Measurements from ENCODE around the gene ALKBH5.

The ALKBH5 gene

DNA sequence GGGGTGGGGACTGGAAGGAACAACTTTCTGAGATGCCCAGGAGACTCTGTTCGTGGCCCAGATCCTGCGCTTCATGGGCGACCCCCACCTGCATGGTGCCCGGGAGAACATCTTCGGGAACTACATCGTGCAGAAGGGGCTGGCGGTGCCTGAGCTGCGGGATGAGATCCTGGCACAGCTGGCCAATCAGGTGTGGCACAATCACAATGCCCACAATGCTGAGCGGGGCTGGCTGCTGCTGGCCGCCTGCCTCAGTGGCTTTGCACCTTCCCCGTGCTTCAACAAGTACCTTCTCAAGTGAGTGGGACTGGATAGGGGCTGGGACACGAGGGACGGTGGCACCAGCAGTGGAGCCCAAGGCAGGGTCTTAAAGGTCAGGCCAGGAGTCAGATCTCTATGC lies 37.8 kb upstream of the ALKBH5 start:
- H3K27ac ChIP-seq (ENCODE audit: low read length, poor library complexity, severe bottlenecking) = no peak overlapping the region
- no peak overlapping the region for H2BK15ac ChIP-seq (ENCODE audit: low read depth, poor library complexity, severe bottlenecking)
- H2BK5ac ChIP-seq (ENCODE audit: low read depth, low read length, poor library complexity, severe bottlenecking) = no peak overlapping the region
- no peak overlapping the region for H4K91ac ChIP-seq (ENCODE audit: low read length)
- DNase-seq = no peak
- 92% methylated on average over 13 of the region's 13 CpGs for WGBS
- no peak overlapping the region for H3K4me3 ChIP-seq (ENCODE audit: insufficient read depth in 1 of 2, low read depth in 1 of 2, low read length in 2 of 2)
- H3K18ac ChIP-seq (ENCODE audit: low read depth in 1 of 2, low read length in 2 of 2) = no peak overlapping the region
- H2BK12ac ChIP-seq (ENCODE audit: low read length in 2 of 2) = no peak overlapping the region
- peaks cover 13 to 18% of the 10 kb centered on the region in 2 experiments for H3K27me3 ChIP-seq (ENCODE audit: control insufficient read depth in 1 of 2, insufficient read depth in 1 of 2, low read length in 2 of 2)
- H3K9ac ChIP-seq (ENCODE audit: low read length) = no peak overlapping the region
- H2AK5ac ChIP-seq (ENCODE audit: low read length, severe bottlenecking) = no peak overlapping the region
- H3K79me1 ChIP-seq (replicated peaks; ENCODE audit: low read length, poor library complexity, severe bottlenecking) = no peaks in the 10 kb centered on the region
- no peak overlapping the region for H3K14ac ChIP-seq (ENCODE audit: low read length in 2 of 2)
- H4K8ac ChIP-seq (ENCODE audit: low read length) = no peak overlapping the region
- no peak overlapping the region for H2BK120ac ChIP-seq (ENCODE audit: low read depth, low read length)
- H3K4ac ChIP-seq (ENCODE audit: low read depth in 1 of 2, low read length in 2 of 2) = no peak overlapping the region
- no peak overlapping the region for H2AFZ ChIP-seq (ENCODE audit: low read depth, low read length)
- no peaks in the 10 kb centered on the region for H3K9me3 ChIP-seq (ENCODE audit: control insufficient read depth, low read length)
- no peaks in the 10 kb centered on the region for H3K36me3 ChIP-seq (ENCODE audit: control insufficient read depth in 1 of 2, insufficient read depth in 2 of 2, low read depth in 1 of 2, low read length in 2 of 2)
- H3K4me2 ChIP-seq (ENCODE audit: low read length, poor library complexity, severe bottlenecking) = no peak overlapping the region
- H3K4me1 ChIP-seq (ENCODE audit: control insufficient read depth, insufficient read depth, low read depth, low read length) = peaks cover 3% of the 10 kb centered on the region
- H3K23ac ChIP-seq (ENCODE audit: low read length in 2 of 2) = no peak overlapping the region

- Histone ChIP-seq H2BK12ac (ENCODE audit: low read length in 2 of 2) (no peak overlapping the region), H3K9ac (ENCODE audit: low read length) (no peak overlapping the region), H2BK15ac (ENCODE audit: low read depth, poor library complexity, severe bottlenecking) (no peak overlapping the region), H3K18ac (ENCODE audit: low read depth in 1 of 2, low read length in 2 of 2) (no peak overlapping the region), H3K79me1 (replicated peaks; ENCODE audit: low read length, poor library complexity, severe bottlenecking) (no peaks in the 10 kb centered on the region), H3K14ac (ENCODE audit: low read length in 2 of 2) (no peak overlapping the region), H3K4me3 (ENCODE audit: insufficient read depth in 1 of 2, low read depth in 1 of 2, low read length in 2 of 2) (no peak overlapping the region), H2BK120ac (ENCODE audit: low read depth, low read length) (no peak overlapping the region), H3K9me3 (ENCODE audit: control insufficient read depth, low read length) (no peaks in the 10 kb centered on the region), H2AK5ac (ENCODE audit: low read length, severe bottlenecking) (no peak overlapping the region), H3K27me3 (ENCODE audit: control insufficient read depth in 1 of 2, insufficient read depth in 1 of 2, low read length in 2 of 2) (peaks cover 13 to 18% of the 10 kb centered on the region in 2 experiments), H2AFZ (ENCODE audit: low read depth, low read length) (no peak overlapping the region), H3K4ac (ENCODE audit: low read depth in 1 of 2, low read length in 2 of 2) (no peak overlapping the region), H2BK5ac (ENCODE audit: low read depth, low read length, poor library complexity, severe bottlenecking) (no peak overlapping the region), H4K91ac (ENCODE audit: low read length) (no peak overlapping the region), H3K4me2 (ENCODE audit: low read length, poor library complexity, severe bottlenecking) (no peak overlapping the region), H3K36me3 (ENCODE audit: control insufficient read depth in 1 of 2, insufficient read depth in 2 of 2, low read depth in 1 of 2, low read length in 2 of 2) (peaks cover 0 to 3% of the 10 kb centered on the region in 2 experiments), H3K27ac (ENCODE audit: low read length, poor library complexity, severe bottlenecking) (no peak overlapping the region), H4K8ac (ENCODE audit: low read length) (no peak overlapping the region), H3K23ac (ENCODE audit: low read length in 2 of 2) (no peak overlapping the region), H3K4me1 (ENCODE audit: control insufficient read depth, insufficient read depth, low read depth, low read length) (peaks cover 1% of the 10 kb centered on the region)
- WGBS = 93% methylated on average over 2 of the region's 2 CpGs
- no peak for DNase-seq
These were observed 37.4 kb upstream of the ALKBH5 start for GRCh38 chr17:18146259-18146658.

DNA sequence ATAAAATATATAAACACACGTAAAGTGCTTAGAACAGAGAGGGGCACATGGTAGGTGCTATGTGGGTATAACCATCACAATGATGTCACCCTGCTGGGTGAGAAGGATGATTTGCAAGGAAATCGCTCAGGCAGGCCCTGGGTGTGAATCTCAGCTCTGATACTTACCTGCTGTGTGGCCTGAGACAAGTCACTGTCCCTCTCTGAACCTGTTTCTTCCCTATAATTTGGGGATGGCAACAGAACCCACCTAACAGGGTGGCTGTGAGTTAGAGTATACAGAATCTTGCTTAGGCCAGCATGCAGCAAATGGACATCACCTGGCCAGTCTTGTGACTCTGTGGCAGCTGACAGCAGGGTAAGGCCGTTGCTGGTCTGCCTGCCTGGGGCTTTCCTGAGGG lies 36.6 kb upstream of the ALKBH5 start:
- H2AFZ ChIP-seq (ENCODE audit: low read depth, low read length) = no peak overlapping the region
- H3K79me1 ChIP-seq (replicated peaks; ENCODE audit: low read length, poor library complexity, severe bottlenecking) = peaks cover 1% of the 10 kb centered on the region
- DNase-seq = no peak
- no peak overlapping the region for H4K91ac ChIP-seq (ENCODE audit: low read length)
- no peak overlapping the region for H3K18ac ChIP-seq (ENCODE audit: low read depth in 1 of 2, low read length in 2 of 2)
- no peak overlapping the region for H2BK12ac ChIP-seq (ENCODE audit: low read length in 2 of 2)
- H3K4me3 ChIP-seq (ENCODE audit: insufficient read depth in 1 of 2, low read depth in 1 of 2, low read length in 2 of 2) = no peak overlapping the region
- WGBS = 79% methylated on average over 3 of the region's 3 CpGs
- no peak overlapping the region for H3K14ac ChIP-seq (ENCODE audit: low read length in 2 of 2)
- H4K8ac ChIP-seq (ENCODE audit: low read length) = no peak overlapping the region
- no peak overlapping the region for H2BK15ac ChIP-seq (ENCODE audit: low read depth, poor library complexity, severe bottlenecking)
- no peak overlapping the region for H3K23ac ChIP-seq (ENCODE audit: low read length in 2 of 2)
- no peak overlapping the region for H3K4me2 ChIP-seq (ENCODE audit: low read length, poor library complexity, severe bottlenecking)
- peaks cover 0 to 4% of the 10 kb centered on the region in 2 experiments for H3K36me3 ChIP-seq (ENCODE audit: control insufficient read depth in 1 of 2, insufficient read depth in 2 of 2, low read depth in 1 of 2, low read length in 2 of 2)
- H2AK5ac ChIP-seq (ENCODE audit: low read length, severe bottlenecking) = no peak overlapping the region
- no peak overlapping the region for H3K9ac ChIP-seq (ENCODE audit: low read length)
- no peaks in the 10 kb centered on the region for H3K9me3 ChIP-seq (ENCODE audit: control insufficient read depth, low read length)
- H2BK5ac ChIP-seq (ENCODE audit: low read depth, low read length, poor library complexity, severe bottlenecking) = no peak overlapping the region
- peaks cover 13 to 18% of the 10 kb centered on the region in 2 experiments for H3K27me3 ChIP-seq (ENCODE audit: control insufficient read depth in 1 of 2, insufficient read depth in 1 of 2, low read length in 2 of 2)
- no peak overlapping the region for H2BK120ac ChIP-seq (ENCODE audit: low read depth, low read length)
- H3K4ac ChIP-seq (ENCODE audit: low read depth in 1 of 2, low read length in 2 of 2) = no peak overlapping the region
- peaks cover 1% of the 10 kb centered on the region for H3K4me1 ChIP-seq (ENCODE audit: control insufficient read depth, insufficient read depth, low read depth, low read length)
- H3K27ac ChIP-seq (ENCODE audit: low read length, poor library complexity, severe bottlenecking) = no peak overlapping the region

- no peak for DNase-seq
- no peak overlapping the region for H3K9ac ChIP-seq (ENCODE audit: low read length)
- no peak overlapping the region for H3K27ac ChIP-seq (ENCODE audit: low read length, poor library complexity, severe bottlenecking)
- H3K79me1 ChIP-seq (replicated peaks; ENCODE audit: low read length, poor library complexity, severe bottlenecking) = peaks cover 3% of the 10 kb centered on the region
- H3K4me3 ChIP-seq (ENCODE audit: insufficient read depth in 1 of 2, low read depth in 1 of 2, low read length in 2 of 2) = no peak overlapping the region
- H4K91ac ChIP-seq (ENCODE audit: low read length) = no peak overlapping the region
- H3K36me3 ChIP-seq (ENCODE audit: control insufficient read depth in 1 of 2, insufficient read depth in 2 of 2, low read depth in 1 of 2, low read length in 2 of 2) = peaks cover 0 to 4% of the 10 kb centered on the region in 2 experiments
- no peak overlapping the region for H4K8ac ChIP-seq (ENCODE audit: low read length)
- peaks cover under 1 to 9% of the 10 kb centered on the region in 2 experiments for H3K27me3 ChIP-seq (ENCODE audit: control insufficient read depth in 1 of 2, insufficient read depth in 1 of 2, low read length in 2 of 2)
- H3K18ac ChIP-seq (ENCODE audit: low read depth in 1 of 2, low read length in 2 of 2) = no peak overlapping the region
- H2BK120ac ChIP-seq (ENCODE audit: low read depth, low read length) = no peak overlapping the region
- WGBS = 93% methylated on average over 7 of the region's 7 CpGs
- H2BK15ac ChIP-seq (ENCODE audit: low read depth, poor library complexity, severe bottlenecking) = no peak overlapping the region
- H2BK12ac ChIP-seq (ENCODE audit: low read length in 2 of 2) = no peak overlapping the region
- no peak overlapping the region for H2AK5ac ChIP-seq (ENCODE audit: low read length, severe bottlenecking)
- H3K9me3 ChIP-seq (ENCODE audit: control insufficient read depth, low read length) = no peaks in the 10 kb centered on the region
- no peak overlapping the region for H3K14ac ChIP-seq (ENCODE audit: low read length in 2 of 2)
- H2AFZ ChIP-seq (ENCODE audit: low read depth, low read length) = no peak overlapping the region
- no peak overlapping the region for H3K4me2 ChIP-seq (ENCODE audit: low read length, poor library complexity, severe bottlenecking)
- H3K4ac ChIP-seq (ENCODE audit: low read depth in 1 of 2, low read length in 2 of 2) = no peak overlapping the region
- no peak overlapping the region for H2BK5ac ChIP-seq (ENCODE audit: low read depth, low read length, poor library complexity, severe bottlenecking)
- H3K4me1 ChIP-seq (ENCODE audit: control insufficient read depth, insufficient read depth, low read depth, low read length) = peaks cover 9% of the 10 kb centered on the region
- no peak overlapping the region for H3K23ac ChIP-seq (ENCODE audit: low read length in 2 of 2)
These were observed 35.0 kb upstream of the ALKBH5 start for GRCh38 chr17:18148586-18148985.
